K562 (cell line): Measurements from ENCODE around the gene AFF2. TPM values are rescaled to one million over a fixed set of nuclear protein-coding genes. Genes with fewer than 3 reads are reported as not detected.

ENCODE experiments used
- ATAC-seq: fragments of 200-7000 bp; cut with Tn5 transposase; 3 replicates; pipeline ENCODE4 v1.9.1; 2020; ENCODE audit warnings: moderate library complexity
- BruUV-seq: library from RNA; stranded (reverse); fragments of 400-500 nt; replicated peaks from 2 replicates; lab custom pipeline; 2021; lab: Mats Ljungman, UMichigan
- CTCF ChIA-PET: fragments of 300-600 bp; formaldehyde crosslinking; extraction: SDS; loops from one replicate; lab custom pipeline; 2021; ENCODE audit warnings: low intra/inter-chr PET ratio; lab: Yijun Ruan, JAX
- POLR2A ChIA-PET: fragments of 300-600, 350-650 bp; sonication (Branson Sonifier 250); formaldehyde crosslinking; extraction: SDS; loops from one replicate; lab custom pipeline; 2021; ENCODE audit warnings: antibody characterized with exemption, inconsistent platforms; lab: Yijun Ruan, JAX
- DNase-seq, 4 experiments: peaks; one replicate each; pipeline versions ENCODE4 v3.0.0 to v3.0.0-alpha.2; 2011 to 2018; ENCODE audit warnings: low spot score in 3 of 4, mixed read lengths in 3 of 4; ENCODE audit errors: extremely low read depth in 1 of 4
- FAIRE-seq: peaks from 2 replicates; lab custom pipeline; 2011; peaks lifted over from hg19 to GRCh38; lab: Jason Lieb, UNC
- H2AFZ ChIP-seq: 2 replicates; pipeline ENCODE4 v1.6.0; 2011; ENCODE audit warnings: low read depth, low read length, control low read depth, inconsistent platforms
- H3K27ac ChIP-seq: fragments of 200-600 bp; 3 replicates; pipeline ENCODE4 v1.8.0; 2011; ENCODE audit warnings: low read depth, mild to moderate bottlenecking, control low read depth, inconsistent platforms, low read length, moderate library complexity, mixed read lengths; ENCODE audit errors: extremely low read depth
- H3K27me3 ChIP-seq, 2 experiments: fragments of 300-600 bp in 1 of 2; 2 replicates in 1 of 2; 3 replicates in 1 of 2; pipeline versions ENCODE4 v1.6.0 to v1.8.0; 2011; ENCODE audit warnings: inconsistent platforms in 2 of 2, low read length in 2 of 2, mild to moderate bottlenecking in 1 of 2, mixed read lengths in 1 of 2, moderate library complexity in 1 of 2; ENCODE audit not compliant: control insufficient read depth in 2 of 2, insufficient read depth in 2 of 2
- H3K36me3 ChIP-seq: fragments of 300-600 bp; 3 replicates; pipeline ENCODE4 v1.8.0; 2011; ENCODE audit warnings: mild to moderate bottlenecking, low read length, inconsistent platforms; ENCODE audit not compliant: control insufficient read depth, insufficient read depth
- H3K4me1 ChIP-seq, 2 experiments: fragments of 200-600 bp in 1 of 2; replicated peaks in 1 of 2; 2 replicates in 1 of 2; 3 replicates in 1 of 2; pipeline versions ENCODE4 v1.5.1 to v1.8.0; 2011; ENCODE audit warnings: inconsistent platforms in 2 of 2, low read length in 2 of 2, mild to moderate bottlenecking in 1 of 2, mixed read lengths in 1 of 2, moderate library complexity in 1 of 2; ENCODE audit not compliant: control insufficient read depth in 2 of 2, insufficient read depth in 2 of 2
- H3K4me2 ChIP-seq: 2 replicates; pipeline ENCODE4 v1.6.1; 2011; ENCODE audit warnings: low read length, control low read depth, inconsistent platforms, mixed read lengths; ENCODE audit not compliant: insufficient read depth
- H3K4me3 ChIP-seq: fragments of 200-600 bp; sonication (generic), shearing (Covaris generic); 2 replicates; pipeline ENCODE4 v1.5.1; 2016; ENCODE audit warnings: control low read depth, inconsistent platforms
- H3K79me2 ChIP-seq: fragments of 200-600 bp; 3 replicates; pipeline ENCODE4 v1.8.0; 2011; ENCODE audit warnings: low read length, inconsistent platforms; ENCODE audit not compliant: control insufficient read depth, insufficient read depth
- H3K9ac ChIP-seq, 2 experiments: 2 replicates each; pipeline versions ENCODE4 v1.6.0 to v1.6.1; 2011; ENCODE audit warnings: low read depth in 2 of 2, low read length in 2 of 2, control low read depth in 1 of 2, inconsistent platforms in 1 of 2, mild to moderate bottlenecking in 1 of 2, mixed read lengths in 1 of 2; ENCODE audit not compliant: insufficient read depth in 1 of 2
- H3K9me1 ChIP-seq: one replicate; pipeline ENCODE4 v1.6.0; 2011; ENCODE audit warnings: inconsistent platforms, mild to moderate bottlenecking, low read length, moderate library complexity; ENCODE audit not compliant: control insufficient read depth, insufficient read depth
- H3K9me3 ChIP-seq: replicated peaks from 2 replicates; pipeline ENCODE4 v1.5.1; 2011; ENCODE audit warnings: low read depth, low read length, inconsistent platforms; ENCODE audit not compliant: control insufficient read depth, insufficient read depth
- H4K20me1 ChIP-seq: replicated peaks from 2 replicates; pipeline ENCODE4 v1.6.1; 2011; ENCODE audit warnings: low read length, inconsistent platforms, mixed read lengths; ENCODE audit not compliant: control insufficient read depth, insufficient read depth
- BRCA1 ChIP-seq, 2 experiments: fragments of 450-650 bp in 1 of 2; sonication (generic) in 1 of 2; formaldehyde crosslinking in 1 of 2; IDR thresholded peaks; 2 replicates each; pipeline versions ENCODE4 v1.5.0 to v1.6.1; 2017 to 2020; ENCODE audit warnings: mild to moderate bottlenecking in 1 of 2, missing genetic modification reagents in 1 of 2
- HNRNPUL1 ChIP-seq: fragments of 200-400 bp; formaldehyde crosslinking; IDR thresholded peaks from 2 replicates; pipeline ENCODE4 v1.6.1; 2017; ENCODE audit warnings: low read length
- HOXB6 ChIP-seq: fragments of 250-450 bp; sonication (Bioruptor Pico); IDR thresholded peaks from 2 replicates; pipeline ENCODE4 v1.5.1; 2022; ENCODE audit warnings: mild to moderate bottlenecking, borderline replicate concordance
- L3MBTL2 ChIP-seq: fragments of 450-650 bp; IDR thresholded peaks from 2 replicates; pipeline ENCODE4 v1.6.1; 2016; ENCODE audit warnings: mild to moderate bottlenecking, moderate library complexity
- MCM2 ChIP-seq: fragments of 450-650 bp; IDR thresholded peaks from 2 replicates; pipeline ENCODE4 v1.6.1; 2017; ENCODE audit warnings: low read depth, mild to moderate bottlenecking
- NFATC3 ChIP-seq: fragments of 450-650 bp; IDR thresholded peaks from 2 replicates; pipeline ENCODE4 v1.6.1; 2017; ENCODE audit warnings: mild to moderate bottlenecking
- NFYB ChIP-seq: IDR thresholded peaks from 2 replicates; pipeline ENCODE4 v1.6.1; 2011; ENCODE audit warnings: mild to moderate bottlenecking, moderate library complexity; ENCODE audit not compliant: insufficient read length; ENCODE audit errors: extremely low read depth
- NR3C1 ChIP-seq: sonication (generic); formaldehyde crosslinking; IDR thresholded peaks from 2 replicates; pipeline ENCODE4 v1.8.1; 2022; ENCODE audit warnings: missing genetic modification reagents
- POLR3A ChIP-seq: IDR thresholded peaks from 2 replicates; pipeline ENCODE4 v1.6.1; 2011; ENCODE audit warnings: borderline replicate concordance, mild to moderate bottlenecking, moderate library complexity; ENCODE audit not compliant: insufficient read length, insufficient read depth; ENCODE audit errors: extremely low read depth
- RNF2 ChIP-seq: sonication (generic); IDR thresholded peaks from 2 replicates; pipeline ENCODE4 v1.6.1; 2016
- TSC22D4 ChIP-seq: fragments of 450-650 bp; IDR thresholded peaks from 2 replicates; pipeline ENCODE4 v1.6.1; 2016; ENCODE audit warnings: missing genetic modification characterization, missing biosample characterization, control low read depth
- U2AF2 ChIP-seq: fragments of 200-400 bp; formaldehyde crosslinking; optimal IDR thresholded peaks from 2 replicates; pipeline ENCODE3; 2017; ENCODE audit warnings: low read depth, mild to moderate bottlenecking, low read length
- ZFPM2 ChIP-seq: fragments of 250-450 bp; sonication (Bioruptor Pico); IDR thresholded peaks from 2 replicates; pipeline ENCODE4 v1.5.1; 2022; ENCODE audit warnings: mild to moderate bottlenecking
- ZNF561 ChIP-seq: fragments of 450-650 bp; formaldehyde crosslinking; conservative IDR thresholded peaks from 2 replicates; pipeline ENCODE4 v1.4.0; 2020; ENCODE audit warnings: mild to moderate bottlenecking, moderate library complexity
- WGBS: fragments of 100-300 bp; shearing (Covaris generic); methylation state at CpG from one replicate; pipeline ENCODE4 v1.1.6; 2016; ENCODE audit warnings: low coverage, mixed read lengths; ENCODE audit not compliant: insufficient coverage; ENCODE audit errors: missing lambda C conversion rate; 5-methylcytosine and 5-hydroxymethylcytosine counted together
- in situ Hi-C: fragments of 300-500 bp; cut with MboI; formaldehyde crosslinking; loops from 4 replicates; pipeline ENCODE4 v1.15.0; 2018; ENCODE audit warnings: inconsistent platforms, mixed read lengths
- intact Hi-C: fragments of 100-400 bp; cut with micrococcal nuclease; formaldehyde crosslinking; loops from 2 replicates; pipeline ENCODE4 v1.14.2; 2022
- polyA plus RNA-seq, 8 experiments: library from polyadenylated mRNA; depleted of rRNA in 4 of 8; stranded (reverse) in 5 of 8; unstranded in 3 of 8; fragments of >200 nt; fragmentation: Nextera tagmentation in 2 of 8; fragmentation: Illumina TruSeq in 1 of 8; extraction: Ambion mirVana in 2 of 8; extraction: Trizol in 1 of 8; gene quantifications; 2 replicates each; pipeline versions ENCODE4 v1.2.1 to v1.2.3, GENCODE V29; 2011 to 2014; ENCODE audit warnings: inconsistent platforms in 1 of 8, missing spikeins in 1 of 8
- total RNA-seq, 7 experiments: library from RNA; depleted of rRNA in 6 of 7; stranded (reverse); fragments of >200 nt in 6 of 7; fragmentation: Illumina TruSeq in 2 of 7; extraction: Trizol in 2 of 7; gene quantifications; 2 replicates each; pipeline versions ENCODE4 v1.2.1 to v1.2.3, GENCODE V29; 2011 to 2021; ENCODE audit warnings: low replicate concordance in 1 of 7

Gene AFF2
- total and polyA plus RNA-seq, 9 of the 15 experiments (the other 6 are each of a cell fraction or from before 2014, with no cell fraction given) = 0.01 to 0.20 (median 0.07) TPM

GRCh38 chrX:148763896-148764295 lies 263.5 kb downstream of the AFF2 start:
- 0% methylated on average over 2 of the region's 2 CpGs for WGBS

GRCh38 chrX:148768296-148768695 lies 267.9 kb downstream of the AFF2 start:
- Histone ChIP-seq H3K4me1 (no peaks in the 10 kb centered on the region), H2AFZ (no peak overlapping the region), H4K20me1 (no peaks in the 10 kb centered on the region), H3K9me1 (no peaks in the 10 kb centered on the region), H3K9ac (no peak overlapping the region), H3K4me2 (no peak overlapping the region), H3K27ac (no peak overlapping the region), H3K79me2 (no peaks in the 10 kb centered on the region), H3K27me3 (no peaks in the 10 kb centered on the region), H3K9me3 (no peaks in the 10 kb centered on the region), H3K36me3 (no peaks in the 10 kb centered on the region), H3K4me3 (no peak overlapping the region)
- in situ Hi-C loops = no loop called here
- CTCF ChIA-PET = no interaction called here
- FAIRE-seq (no peak), ATAC-seq (no peak), DNase-seq (no peak)
- 0% methylated on average over 3 of the region's 3 CpGs for WGBS
- intact Hi-C loops = no loop called here
- POLR2A ChIA-PET = no interaction called here
- TF ChIP-seq BRCA1 (IDR thresholded peaks at IDR 0.05) (no peak), BRCA1 (CRISPR knock-in tag; IDR thresholded peaks at IDR 0.05) (no peak), NR3C1 (CRISPR knock-in tag) (no peak), POLR3A (no peak), TSC22D4 (tag) (no peak), ZFPM2 (no peak), MCM2 (no peak), ZNF561 (CRISPR knock-in tag) (no peak), U2AF2 (no peak), NFYB (no peak), HOXB6 (CRISPR knock-in tag) (no peak), HNRNPUL1 (no peak), L3MBTL2 (no peak), RNF2 (no peak)
- BruUV-seq = no TSS peak

More at GRCh38 chrX:148763896-148764295, 263.5 kb downstream of the AFF2 start:
- intact Hi-C loops (no loop called here), in situ Hi-C loops (no loop called here)
- Histone ChIP-seq H4K20me1 (no peaks in the 10 kb centered on the region), H3K9ac (no peak overlapping the region), H2AFZ (no peak overlapping the region), H3K4me1 (no peaks in the 10 kb centered on the region), H3K4me2 (no peak overlapping the region), H3K27me3 (no peaks in the 10 kb centered on the region), H3K9me1 (no peaks in the 10 kb centered on the region), H3K27ac (no peak overlapping the region), H3K79me2 (no peaks in the 10 kb centered on the region), H3K36me3 (no peaks in the 10 kb centered on the region), H3K9me3 (no peaks in the 10 kb centered on the region), H3K4me3 (no peak overlapping the region)
- no TSS peak for BruUV-seq
- ATAC-seq (no peak), FAIRE-seq (no peak), DNase-seq (no peak)
- CTCF ChIA-PET = no interaction called here
- no peak for TF ChIP-seq NFATC3
- POLR2A ChIA-PET = no interaction called here
